GM12878 (cell line): ENCODE measurements around the gene LENG1. TPM values are rescaled to one million over a fixed set of nuclear protein-coding genes. Genes with fewer than 3 reads are reported as not detected.

ENCODE experiments used
- ATAC-seq: fragments of 200-7000 bp; cut with Tn5 transposase; 3 replicates; pipeline ENCODE4 v1.9.1; 2020; ENCODE audit warnings: mild to moderate bottlenecking, moderate library complexity
- BruUV-seq: library from RNA; stranded (reverse); fragments of 400-500 nt; replicated peaks from 2 replicates; lab custom pipeline; 2021; lab: Mats Ljungman, UMichigan
- CTCF ChIA-PET: fragments of 300-600 bp; sonication (Branson Sonifier 250); formaldehyde crosslinking; extraction: SDS; loops from one replicate; lab custom pipeline; 2021; ENCODE audit warnings: inconsistent platforms; lab: Yijun Ruan, JAX
- POLR2A ChIA-PET: fragments of 350-600 bp; formaldehyde crosslinking; extraction: SDS; loops from one replicate; lab custom pipeline; 2021; ENCODE audit warnings: inconsistent platforms; lab: Charles Lee
- RAD21 ChIA-PET: fragments of 300-600 bp; sonication (Branson Sonifier 250); formaldehyde crosslinking; loops from one replicate; lab custom pipeline; 2023; ENCODE audit warnings: antibody characterized with exemption; ENCODE audit not compliant: unreplicated experiment; lab: Charles Lee
- SMC1A ChIA-PET: fragments of 300-600 bp; sonication (Branson Sonifier 250); formaldehyde crosslinking; loops from one replicate; lab custom pipeline; 2023; ENCODE audit not compliant: unreplicated experiment, uncharacterized antibody; lab: Charles Lee
- DNase-seq: peaks from one replicate; pipeline ENCODE4 v3.0.0-alpha.2; 2011; ENCODE audit warnings: low read depth, low spot score
- FAIRE-seq: peaks from 3 replicates; lab custom pipeline; 2011; peaks lifted over from hg19 to GRCh38; lab: Jason Lieb, UNC
- H2AFZ ChIP-seq: 2 replicates; pipeline ENCODE4 v1.6.0; 2011; ENCODE audit warnings: low read depth, low read length, control low read depth; ENCODE audit not compliant: control insufficient read depth
- H3K27ac ChIP-seq: 2 replicates; pipeline ENCODE4 v1.5.1; 2011; ENCODE audit warnings: control low read depth; ENCODE audit not compliant: control insufficient read depth, insufficient read depth
- H3K27me3 ChIP-seq, 2 experiments: replicated peaks in 1 of 2; 2 replicates each; pipeline versions ENCODE4 v1.6.0 to v1.6.1; 2011; ENCODE audit warnings: low read length in 1 of 2; ENCODE audit not compliant: control insufficient read depth in 2 of 2, insufficient read depth in 2 of 2
- H3K36me3 ChIP-seq, 2 experiments: 2 replicates each; pipeline ENCODE4 v1.5.1; 2011; ENCODE audit warnings: low read length in 1 of 2; ENCODE audit not compliant: control insufficient read depth in 2 of 2, insufficient read depth in 2 of 2
- H3K4me1 ChIP-seq: 2 replicates; pipeline ENCODE4 v1.6.1; 2011; ENCODE audit warnings: mild to moderate bottlenecking, low read length, moderate library complexity, mixed read lengths; ENCODE audit not compliant: control insufficient read depth, insufficient read depth
- H3K4me2 ChIP-seq: 2 replicates; pipeline ENCODE4 v1.6.0; 2011; ENCODE audit warnings: control low read depth; ENCODE audit not compliant: control insufficient read depth, insufficient read depth
- H3K4me3 ChIP-seq: fragments of 200-600 bp; sonication (generic); 2 replicates; pipeline ENCODE4 v1.5.1; 2016
- H3K79me2 ChIP-seq: 2 replicates; pipeline ENCODE4 v1.6.0; 2011; ENCODE audit warnings: low read length; ENCODE audit not compliant: control insufficient read depth, insufficient read depth
- H3K9ac ChIP-seq: 2 replicates; pipeline ENCODE4 v1.8.0; 2011; ENCODE audit warnings: low read length, control low read depth, mixed read lengths; ENCODE audit not compliant: control insufficient read depth, insufficient read depth
- H3K9me3 ChIP-seq: replicated peaks from 3 replicates; pipeline ENCODE4 v1.5.1; 2011; ENCODE audit warnings: mild to moderate bottlenecking, low read length; ENCODE audit not compliant: control insufficient read depth, insufficient read depth
- H4K20me1 ChIP-seq: 2 replicates; pipeline ENCODE4 v1.6.0; 2011; ENCODE audit not compliant: control insufficient read depth, insufficient read depth
- CHD2 ChIP-seq: IDR thresholded peaks from 2 replicates; pipeline ENCODE4 v1.6.1; 2011; ENCODE audit warnings: low read depth, low read length, improper control_type of control experiment, borderline replicate concordance
- CREM ChIP-seq: IDR thresholded peaks from 2 replicates; pipeline ENCODE4 v1.6.1; 2014; ENCODE audit warnings: antibody characterized with exemption, low read depth
- EZH2 ChIP-seq: IDR thresholded peaks from 2 replicates; pipeline ENCODE4 v1.6.1; 2012; ENCODE audit warnings: low read depth, mild to moderate bottlenecking, control low read depth, inconsistent platforms, low read length, borderline replicate concordance; ENCODE audit not compliant: control insufficient read depth
- HCFC1 ChIP-seq: fragments of 150-350 bp; IDR thresholded peaks from 2 replicates; pipeline ENCODE4 v1.6.1; 2014; ENCODE audit warnings: low read length
- HDAC2 ChIP-seq: fragments of 200-600 bp; sonication (generic); IDR thresholded peaks from 2 replicates; pipeline ENCODE4 v1.6.1; 2017
- IRF4 ChIP-seq: IDR thresholded peaks from 2 replicates; pipeline ENCODE4 v1.6.1; 2011; ENCODE audit warnings: low read depth, low read length
- TAF1 ChIP-seq: IDR thresholded peaks from 2 replicates; pipeline ENCODE4 v1.6.1; 2011; ENCODE audit warnings: mild to moderate bottlenecking, low read depth, low read length, borderline replicate concordance
- TCF12 ChIP-seq: IDR thresholded peaks from 2 replicates; pipeline ENCODE4 v1.6.1; 2011; ENCODE audit warnings: low read depth, mild to moderate bottlenecking, low read length
- ZNF24 ChIP-seq: fragments of 450-650 bp; IDR thresholded peaks from 2 replicates; pipeline ENCODE4 v1.6.1; 2017; ENCODE audit warnings: antibody characterized with exemption, mild to moderate bottlenecking
- WGBS: methylation state at CpG from one replicate; pipeline ENCODE4 v1.1.6; 2016; ENCODE audit warnings: low lambda C conversion rate; ENCODE audit not compliant: insufficient replicate concordance, insufficient coverage; ENCODE audit errors: missing lambda C conversion rate; 5-methylcytosine and 5-hydroxymethylcytosine counted together
- in situ Hi-C: fragments of 300-500 bp; cut with MboI; formaldehyde crosslinking; loops from 9 replicates; pipeline ENCODE4 v1.14.3; 2018; ENCODE audit warnings: mixed read lengths
- intact Hi-C: fragments of 100-400 bp; cut with micrococcal nuclease; formaldehyde crosslinking; loops from one replicate; pipeline ENCODE4 v1.14.2; 2022; ENCODE audit not compliant: unreplicated experiment
- polyA plus RNA-seq, 11 experiments: library from polyadenylated mRNA; depleted of rRNA in 4 of 11; unstranded in 6 of 11; stranded (reverse) in 5 of 11; fragments of >200 nt; fragmentation: Nextera tagmentation in 4 of 11; fragmentation: Illumina TruSeq in 1 of 11; extraction: Ambion mirVana in 4 of 11; extraction: Trizol in 1 of 11; gene quantifications; 1 replicate in 1 of 11; 2 replicates in 10 of 11; pipeline versions ENCODE4 v1.2.1 to v1.2.3, GENCODE V29; 2011 to 2016; ENCODE audit warnings: inconsistent platforms in 2 of 11, missing spikeins in 2 of 11, low read depth in 1 of 11
- total RNA-seq, 4 experiments: library from RNA; depleted of rRNA in 3 of 4; stranded (reverse); fragments of >200 nt in 3 of 4; fragmentation: Illumina TruSeq in 1 of 4; extraction: Trizol in 1 of 4; gene quantifications; 2 replicates each; pipeline versions ENCODE4 v1.2.1 to v1.2.3, GENCODE V29; 2013 to 2021
- TF ChIP-seq, protein P1 (sequence below): fragments of 450-650 bp; IDR thresholded peaks from 2 replicates; pipeline ENCODE4 v1.6.1; 2017; ENCODE audit warnings: mild to moderate bottlenecking, moderate library complexity

LENG1 gene
- total and polyA plus RNA-seq, 10 of the 15 experiments (the other 5 are each of a cell fraction or from before 2014, with no cell fraction given) = 0.21 to 10.8 (median 5.8) TPM

DNA sequence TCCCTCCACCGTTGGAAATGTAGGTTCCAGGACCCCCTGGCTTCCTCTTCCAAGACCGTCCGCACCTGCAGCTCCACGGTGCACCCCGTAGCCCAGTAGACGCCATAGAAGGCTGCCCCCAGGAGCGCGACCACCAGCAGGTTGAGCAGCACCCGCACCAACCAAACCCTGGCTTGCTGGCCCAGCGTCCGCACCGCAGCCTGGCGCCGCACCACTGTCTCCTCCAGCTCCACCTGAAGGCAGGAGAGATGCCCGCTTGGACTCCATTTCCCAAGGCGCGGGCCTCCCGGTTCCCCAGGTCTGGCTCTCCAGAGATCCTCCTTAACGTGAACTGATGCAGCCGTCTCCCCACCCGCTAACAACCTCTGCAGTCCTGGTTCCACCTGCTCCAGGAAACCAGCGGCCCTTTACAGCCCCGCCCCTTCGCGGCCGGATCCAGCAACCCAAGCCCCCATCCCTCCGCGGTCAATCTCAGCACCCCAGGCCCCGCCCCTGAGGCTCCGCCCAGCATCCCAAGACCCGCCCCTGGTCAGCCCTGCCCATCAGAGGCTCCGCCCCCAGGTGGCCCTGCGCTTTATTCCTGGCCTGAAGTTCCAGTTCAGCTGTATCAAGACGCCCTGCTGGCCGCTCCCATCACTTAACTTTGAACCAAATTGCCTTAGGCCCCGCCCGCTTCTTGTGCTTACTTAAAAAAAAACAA lies 5.0 kb upstream of the LENG1 start:
- no peak for DNase-seq
- no peak for FAIRE-seq
- Histone ChIP-seq H3K27me3 (no peaks in the 10 kb centered on the region), H3K9me3 (no peaks in the 10 kb centered on the region; the same call in 2 of the 3 replicates), H3K79me2 (no peaks in the 10 kb centered on the region; the same call in 1 of the 2 replicates), H3K9ac (no peak overlapping the region)
- in situ Hi-C loops = no loop called here
- ChIA-PET RAD21 (no interaction called here), SMC1A (no interaction called here), POLR2A (no interaction called here)
- TF ChIP-seq, protein P1, sequence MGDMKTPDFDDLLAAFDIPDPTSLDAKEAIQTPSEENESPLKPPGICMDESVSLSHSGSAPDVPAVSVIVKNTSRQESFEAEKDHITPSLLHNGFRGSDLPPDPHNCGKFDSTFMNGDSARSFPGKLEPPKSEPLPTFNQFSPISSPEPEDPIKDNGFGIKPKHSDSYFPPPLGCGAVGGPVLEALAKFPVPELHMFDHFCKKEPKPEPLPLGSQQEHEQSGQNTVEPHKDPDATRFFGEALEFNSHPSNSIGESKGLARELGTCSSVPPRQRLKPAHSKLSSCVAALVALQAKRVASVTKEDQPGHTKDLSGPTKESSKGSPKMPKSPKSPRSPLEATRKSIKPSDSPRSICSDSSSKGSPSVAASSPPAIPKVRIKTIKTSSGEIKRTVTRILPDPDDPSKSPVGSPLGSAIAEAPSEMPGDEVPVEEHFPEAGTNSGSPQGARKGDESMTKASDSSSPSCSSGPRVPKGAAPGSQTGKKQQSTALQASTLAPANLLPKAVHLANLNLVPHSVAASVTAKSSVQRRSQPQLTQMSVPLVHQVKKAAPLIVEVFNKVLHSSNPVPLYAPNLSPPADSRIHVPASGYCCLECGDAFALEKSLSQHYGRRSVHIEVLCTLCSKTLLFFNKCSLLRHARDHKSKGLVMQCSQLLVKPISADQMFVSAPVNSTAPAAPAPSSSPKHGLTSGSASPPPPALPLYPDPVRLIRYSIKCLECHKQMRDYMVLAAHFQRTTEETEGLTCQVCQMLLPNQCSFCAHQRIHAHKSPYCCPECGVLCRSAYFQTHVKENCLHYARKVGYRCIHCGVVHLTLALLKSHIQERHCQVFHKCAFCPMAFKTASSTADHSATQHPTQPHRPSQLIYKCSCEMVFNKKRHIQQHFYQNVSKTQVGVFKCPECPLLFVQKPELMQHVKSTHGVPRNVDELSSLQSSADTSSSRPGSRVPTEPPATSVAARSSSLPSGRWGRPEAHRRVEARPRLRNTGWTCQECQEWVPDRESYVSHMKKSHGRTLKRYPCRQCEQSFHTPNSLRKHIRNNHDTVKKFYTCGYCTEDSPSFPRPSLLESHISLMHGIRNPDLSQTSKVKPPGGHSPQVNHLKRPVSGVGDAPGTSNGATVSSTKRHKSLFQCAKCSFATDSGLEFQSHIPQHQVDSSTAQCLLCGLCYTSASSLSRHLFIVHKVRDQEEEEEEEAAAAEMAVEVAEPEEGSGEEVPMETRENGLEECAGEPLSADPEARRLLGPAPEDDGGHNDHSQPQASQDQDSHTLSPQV = no peak
- TF ChIP-seq TAF1 = no peak
- TF ChIP-seq TCF12 = no peak
- TF ChIP-seq CREM = no peak
- TF ChIP-seq IRF4 = no peak
- no peak for TF ChIP-seq CHD2
- no peak for TF ChIP-seq ZNF24
- no peak for TF ChIP-seq HCFC1
- no peak for TF ChIP-seq EZH2
- no peak for TF ChIP-seq HDAC2
- TF ChIP-seq, all 136 proteins: peak for 0
- no TSS peak for BruUV-seq
- Histone ChIP-seq H2AFZ (no peak overlapping the region), H3K4me2 (no peak overlapping the region), H3K4me1 (peaks cover 4% of the 10 kb centered on the region; the same call in 1 of the 2 replicates), H3K4me3 (no peak overlapping the region), H4K20me1 (no peaks in the 10 kb centered on the region), H3K27ac (no peak overlapping the region), H3K36me3 (no peaks in the 10 kb centered on the region)
- intact Hi-C loops = no loop called here
- WGBS = 19% methylated on average over 37 of the region's 37 CpGs
- no peak for ATAC-seq
- CTCF ChIA-PET = interaction anchor here (1.2 kb wide), 1 partner anchor 224 kb away, joined by 6 read pairs; no protein-coding TSS in a partner anchor
